WTC11 (cell line): Measurements from ENCODE around the gene ITSN1. TPM values are rescaled to one million over a fixed set of nuclear protein-coding genes. Genes with fewer than 3 reads are reported as not detected.

Experiments
- ATAC-seq: fragments of 200-7000 bp; cut with Tn5 transposase; 2 replicates; pipeline ENCODE4 v1.10.0; 2021; ENCODE audit warnings: mild to moderate bottlenecking, moderate library complexity
- CTCF ChIA-PET: fragments of 300-600 bp; sonication (Branson Sonifier 250); formaldehyde crosslinking; loops from one replicate; lab custom pipeline; 2021; ENCODE audit warnings: antibody characterized with exemption; lab: Charles Lee
- POLR2A ChIA-PET: fragments of 350-600 bp; sonication (Branson Sonifier 250); formaldehyde crosslinking; loops from one replicate; lab custom pipeline; 2021; ENCODE audit warnings: antibody characterized with exemption; lab: Charles Lee
- DNase-seq: peaks from one replicate; pipeline ENCODE4 v3.0.0; 2021; ENCODE audit warnings: low spot score
- H3K27ac Mint-ChIP-seq: 2 replicates; pipeline ENCODE4 v1.8.0; 2021; ENCODE audit warnings: mixed read lengths
- H3K27me3 Mint-ChIP-seq: 2 replicates; pipeline ENCODE4 v1.8.0; 2021; ENCODE audit warnings: low read depth, mild to moderate bottlenecking, moderate library complexity, mixed read lengths
- H3K36me3 Mint-ChIP-seq: 2 replicates; pipeline ENCODE4 v1.8.0; 2021; ENCODE audit warnings: mixed read lengths
- H3K4me1 Mint-ChIP-seq: 2 replicates; pipeline ENCODE4 v1.8.0; 2022; ENCODE audit warnings: mixed read lengths
- H3K4me3 Mint-ChIP-seq: 2 replicates; pipeline ENCODE4 v1.8.0; 2021; ENCODE audit warnings: mild to moderate bottlenecking, moderate library complexity, mixed read lengths
- H3K9me3 Mint-ChIP-seq: 2 replicates; pipeline ENCODE4 v1.8.0; 2021; ENCODE audit warnings: mixed read lengths
- ATF1 ChIP-seq: sonication (generic); formaldehyde crosslinking; IDR thresholded peaks from 2 replicates; pipeline ENCODE4 v1.8.1; 2023; ENCODE audit warnings: mild to moderate bottlenecking, moderate library complexity, missing genetic modification reagents
- CBFB ChIP-seq: sonication (generic); formaldehyde crosslinking; IDR thresholded peaks from 2 replicates; pipeline ENCODE4 v1.8.1; 2022; ENCODE audit warnings: mild to moderate bottlenecking, low read depth, missing genetic modification reagents
- E2F1 ChIP-seq: sonication (generic); formaldehyde crosslinking; IDR thresholded peaks from 2 replicates; pipeline ENCODE4 v1.8.0; 2022; ENCODE audit warnings: mild to moderate bottlenecking, missing genetic modification reagents
- ESRRA ChIP-seq: sonication (generic); formaldehyde crosslinking; IDR thresholded peaks from 2 replicates; pipeline ENCODE4 v1.8.1; 2022; ENCODE audit warnings: mild to moderate bottlenecking, missing genetic modification reagents, borderline replicate concordance
- IRF2 ChIP-seq: sonication (generic); formaldehyde crosslinking; IDR thresholded peaks from 2 replicates; pipeline ENCODE4 v1.8.0; 2022; ENCODE audit warnings: low read depth, missing genetic modification reagents, borderline replicate concordance
- JAZF1 ChIP-seq: fragments of 250-450 bp; sonication (Bioruptor Pico); IDR thresholded peaks from 2 replicates; pipeline ENCODE4 v1.9.0; 2021; ENCODE audit warnings: moderate library complexity, mild to moderate bottlenecking, inconsistent platforms
- NFE2L1 ChIP-seq: sonication (generic); formaldehyde crosslinking; IDR thresholded peaks from 2 replicates; pipeline ENCODE4 v1.8.1; 2023; ENCODE audit warnings: missing genetic modification reagents
- NR3C1 ChIP-seq: sonication (generic); formaldehyde crosslinking; conservative IDR thresholded peaks from 2 replicates; pipeline ENCODE4 v1.8.1; 2023; ENCODE audit warnings: low read depth, mild to moderate bottlenecking, missing genetic modification reagents
- STAT6 ChIP-seq: sonication (generic); formaldehyde crosslinking; conservative IDR thresholded peaks from 2 replicates; pipeline ENCODE4 v1.8.1; 2023; ENCODE audit warnings: mild to moderate bottlenecking, low read depth, missing genetic modification reagents, moderate library complexity
- TEAD1 ChIP-seq: sonication (generic); formaldehyde crosslinking; IDR thresholded peaks from 2 replicates; pipeline ENCODE4 v1.8.0; 2022; ENCODE audit warnings: mild to moderate bottlenecking, missing genetic modification reagents
- TEAD4 ChIP-seq: sonication (generic); formaldehyde crosslinking; IDR thresholded peaks from 2 replicates; pipeline ENCODE4 v1.8.0; 2022; ENCODE audit warnings: mild to moderate bottlenecking, missing genetic modification reagents
- TP53 ChIP-seq: sonication (generic); formaldehyde crosslinking; IDR thresholded peaks from 2 replicates; pipeline ENCODE4 v1.8.1; 2023; ENCODE audit warnings: mild to moderate bottlenecking, missing genetic modification reagents
- USF1 ChIP-seq: sonication (generic); formaldehyde crosslinking; IDR thresholded peaks from 2 replicates; pipeline ENCODE4 v1.8.0; 2022; ENCODE audit warnings: mild to moderate bottlenecking, missing genetic modification reagents
- ZNF281 ChIP-seq: sonication (generic); formaldehyde crosslinking; IDR thresholded peaks from 2 replicates; pipeline ENCODE4 v1.8.0; 2023; ENCODE audit warnings: mild to moderate bottlenecking, missing genetic modification reagents
- ZNF317 ChIP-seq: sonication (generic); formaldehyde crosslinking; IDR thresholded peaks from 2 replicates; pipeline ENCODE4 v1.8.1; 2023; ENCODE audit warnings: low read depth, mild to moderate bottlenecking, moderate library complexity, missing genetic modification reagents, borderline replicate concordance
- ZNF423 ChIP-seq: fragments of 250-450 bp; sonication (Bioruptor Pico); IDR thresholded peaks from 2 replicates; pipeline ENCODE4 v2.1.2; 2022; ENCODE audit warnings: mild to moderate bottlenecking, moderate library complexity
- ZNF512 ChIP-seq: sonication (generic); formaldehyde crosslinking; IDR thresholded peaks from 2 replicates; pipeline ENCODE4 v1.8.1; 2022; ENCODE audit warnings: missing genetic modification reagents, borderline replicate concordance
- ZSCAN18 ChIP-seq: fragments of 250-450 bp; sonication (Bioruptor Pico); IDR thresholded peaks from 2 replicates; pipeline ENCODE4 v2.1.2; 2022; ENCODE audit warnings: mild to moderate bottlenecking, moderate library complexity
- total RNA-seq: library from RNA; stranded (reverse); gene quantifications from 3 replicates; pipeline ENCODE4 v1.2.3, GENCODE V29; 2021

The ITSN1 gene
- total RNA-seq, 1 experiment from 2014 or later: 69.6 TPM

- CTCF ChIA-PET: interaction anchor here (0.5 to 2.0 kb wide), 4 partner anchors 68 to 341 kb away, joined by 3 to 8 read pairs (median 4); no protein-coding TSS in a partner anchor
- DNase-seq: no peak
- peaks cover 30% of the 10 kb centered on the region for H3K4me1 Mint-ChIP-seq
- H3K27ac Mint-ChIP-seq: peak overlapping the region; percentile 96
- H3K36me3 Mint-ChIP-seq: peaks cover 32% of the 10 kb centered on the region
- no peaks in the 10 kb centered on the region for H3K27me3 Mint-ChIP-seq
- ATAC-seq: peak; percentile 99
- TF ChIP-seq TEAD4 (CRISPR knock-in tag) (no peak), ESRRA (CRISPR knock-in tag) (no peak), NR3C1 (no peak), USF1 (CRISPR knock-in tag) (no peak), ZNF281 (no peak), IRF2 (no peak), JAZF1 (no peak), ATF1 (no peak), ZSCAN18 (CRISPR knock-in tag) (no peak), ZNF423 (CRISPR knock-in tag) (no peak)
- TF ChIP-seq, all 79 proteins: peak for 0
- POLR2A ChIA-PET: no interaction called here
- Mint-ChIP-seq H3K4me3 (peak overlapping the region; percentile 14; the same call in 1 of the 2 replicates), H3K9me3 (no peaks in the 10 kb centered on the region)
Measured at GRCh38 chr21:33794596-33794995, 152.3 kb downstream of the ITSN1 start.

- ATAC-seq: no peak
- Mint-ChIP-seq H3K4me1 (peaks cover 46% of the 10 kb centered on the region), H3K27me3 (no peaks in the 10 kb centered on the region), H3K9me3 (no peaks in the 10 kb centered on the region), H3K4me3 (no peak overlapping the region), H3K36me3 (peaks cover 33% of the 10 kb centered on the region), H3K27ac (no peak overlapping the region)
- TF ChIP-seq STAT6 (CRISPR knock-in tag) (no peak), E2F1 (CRISPR knock-in tag) (no peak), CBFB (no peak), ZNF317 (CRISPR knock-in tag) (no peak), ZNF423 (CRISPR knock-in tag) (no peak), NFE2L1 (CRISPR knock-in tag) (no peak), TEAD1 (CRISPR knock-in tag) (no peak), JAZF1 (no peak), TP53 (CRISPR knock-in tag) (no peak), ZNF512 (no peak)
- DNase-seq: no peak
- ChIA-PET POLR2A (no interaction called here), CTCF (interaction anchor here (1.2 kb wide), 1 partner anchor 105 kb away, joined by 4 read pairs; no protein-coding TSS in a partner anchor)
Measured at GRCh38 chr21:33797565-33797964, 155.3 kb downstream of the ITSN1 start.
